GM21423 (cell line): ENCODE data around the gene ABCC1.
"Not testable (repeated sequence)": the region's sequence is repeated elsewhere in the genome, so short reads cannot be mapped to it uniquely, and the experiment has no call there.

Experiments
- ATAC-seq: cut with Tn5 transposase; IDR thresholded peaks from one replicate; pipeline ENCODE4 v1.9.1; 2021; ENCODE audit warnings: mild to moderate bottlenecking, moderate library complexity; ENCODE audit not compliant: unreplicated experiment

ABCC1 gene

GRCh38 chr16:16169615-16170014, 220.2 kb downstream of the ABCC1 start:
- ATAC-seq: no peak

DNA sequence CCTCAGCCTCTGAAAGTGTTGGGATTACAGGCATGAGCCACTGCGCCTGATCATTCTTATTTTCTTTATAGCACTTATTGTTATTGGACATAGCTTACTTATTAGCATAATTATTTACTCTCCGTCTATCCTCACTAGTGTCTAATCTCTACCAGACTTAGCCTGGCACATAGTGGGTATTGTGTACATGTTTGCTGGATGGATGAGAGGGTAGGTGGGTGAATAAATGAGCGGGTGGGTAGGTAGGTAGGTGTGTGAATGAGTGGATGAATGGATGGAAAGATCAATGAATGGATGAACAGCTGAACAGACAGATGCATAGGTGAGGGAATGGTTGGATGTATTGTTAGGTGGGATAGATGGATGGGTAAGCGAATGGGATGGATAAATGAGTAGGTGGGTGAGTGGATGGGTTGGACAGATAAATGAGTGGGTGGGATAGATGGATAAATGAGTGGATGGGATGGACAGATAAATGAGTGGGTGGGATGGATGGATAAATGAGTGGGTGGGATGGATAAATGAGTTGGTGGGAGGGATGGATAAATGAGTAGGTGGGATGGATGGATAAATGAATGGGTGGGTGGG, 222.0 kb downstream of the ABCC1 start:
- ATAC-seq: no peak

DNA sequence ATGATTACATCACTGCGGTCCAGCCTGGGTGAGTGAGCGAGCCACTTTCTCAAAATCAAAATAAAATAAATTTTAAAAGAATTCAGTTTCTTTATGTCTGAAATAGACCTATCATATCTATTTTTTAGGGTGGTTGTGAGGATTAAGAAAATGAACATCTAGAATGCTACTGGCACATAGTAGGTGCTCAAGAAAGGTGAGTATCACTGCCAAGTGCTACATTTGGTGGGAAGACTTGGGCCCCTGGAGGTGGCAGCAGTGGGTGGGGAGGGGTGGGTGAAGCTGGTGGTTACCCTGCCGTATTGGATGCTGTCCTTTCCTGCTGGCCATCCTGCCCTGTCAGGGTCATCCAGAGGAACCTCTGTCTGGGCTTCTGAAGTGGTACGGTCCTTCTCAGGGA, 223.6 kb downstream of the ABCC1 start:
- no peak for ATAC-seq

DNA sequence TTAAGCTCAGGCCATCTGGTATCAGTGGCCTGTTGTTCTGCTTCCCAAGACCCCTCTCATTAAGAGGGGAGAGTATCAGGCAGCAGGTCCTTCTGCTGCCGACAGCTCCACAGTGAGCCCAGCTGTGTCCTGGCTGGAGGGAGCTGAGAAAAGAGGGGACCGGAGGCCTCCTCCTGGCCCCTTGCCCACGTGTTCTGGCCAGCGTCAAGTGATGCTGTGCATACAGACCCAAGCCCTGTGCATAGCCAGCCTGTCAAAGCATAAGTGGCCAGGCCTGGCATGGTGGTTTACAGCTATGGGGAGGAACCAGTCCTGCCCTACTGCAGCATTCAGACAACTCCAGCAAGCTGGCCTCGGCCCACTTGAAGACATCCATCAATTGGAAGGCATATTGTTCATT, 225.9 kb downstream of the ABCC1 start:
- no peak for ATAC-seq

GRCh38 chr16:16176328-16176727, 226.9 kb downstream of the ABCC1 start:
- no peak for ATAC-seq

GRCh38 chr16:16178455-16179162, 229.2 kb downstream of the ABCC1 start:
- no peak for ATAC-seq

DNA sequence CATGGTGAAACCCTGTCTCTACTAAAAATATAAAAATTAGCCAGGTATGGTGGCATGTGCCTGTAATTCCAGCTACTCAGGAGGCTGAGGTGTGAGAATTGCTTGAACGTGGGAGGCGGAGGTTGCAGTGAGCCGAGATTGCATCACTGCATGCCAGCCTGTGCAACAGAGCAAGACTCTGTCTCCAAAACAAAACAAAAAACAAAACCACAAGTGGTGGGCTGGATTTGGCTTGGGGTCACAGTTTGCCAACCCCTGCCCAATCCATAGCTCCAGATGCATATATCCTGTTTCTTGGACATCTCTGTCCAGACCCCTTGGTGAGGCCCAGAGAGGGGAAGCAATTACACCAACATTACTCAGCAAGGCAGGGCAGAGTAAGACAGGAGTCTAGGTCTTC, 232.3 kb downstream of the ABCC1 start:
- ATAC-seq: not testable (repeated sequence)

DNA sequence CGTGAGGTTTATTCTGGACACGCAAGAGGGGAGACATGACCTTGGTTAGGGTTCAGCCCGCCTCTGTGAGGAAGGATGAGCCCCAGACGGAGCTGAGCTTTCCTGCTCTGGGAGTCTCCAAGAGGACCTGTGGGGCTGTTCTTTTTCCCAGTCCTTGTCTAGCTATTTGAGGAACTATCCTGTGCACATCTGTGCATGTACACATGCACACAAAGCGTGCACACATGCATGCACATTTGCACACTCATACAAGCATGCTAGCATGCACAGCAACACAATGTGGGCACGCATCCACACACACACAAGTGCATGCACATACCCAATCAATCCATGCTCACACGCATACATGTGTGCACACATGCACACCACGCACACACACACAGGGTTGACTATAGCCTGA, 233.5 kb downstream of the ABCC1 start:
- ATAC-seq: no peak

DNA sequence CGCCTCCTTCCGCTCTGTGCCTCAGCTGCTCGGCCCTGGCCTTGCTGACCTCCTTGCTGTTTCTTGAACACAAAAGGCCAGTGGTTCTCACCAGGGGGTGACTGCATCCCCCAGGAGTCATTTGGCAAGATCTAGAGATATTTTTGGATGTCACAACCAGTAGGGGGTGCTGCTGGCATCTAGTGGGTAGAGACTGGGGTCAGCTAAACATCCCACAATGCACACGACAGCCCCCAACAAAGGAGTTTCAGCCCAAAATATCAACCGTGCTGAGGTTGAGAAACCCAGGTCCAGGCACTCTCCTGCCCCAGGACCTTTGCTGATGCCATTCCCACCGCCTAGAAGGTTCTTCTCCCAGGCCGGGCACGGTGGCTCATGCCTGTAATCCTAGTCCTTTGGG, 234.1 kb downstream of the ABCC1 start:
- no peak for ATAC-seq

GRCh38 chr16:16184594-16184993, 235.2 kb downstream of the ABCC1 start:
- no peak for ATAC-seq

- no peak for ATAC-seq
Measured at GRCh38 chr16:16185095-16185494, 235.7 kb downstream of the ABCC1 start.

DNA sequence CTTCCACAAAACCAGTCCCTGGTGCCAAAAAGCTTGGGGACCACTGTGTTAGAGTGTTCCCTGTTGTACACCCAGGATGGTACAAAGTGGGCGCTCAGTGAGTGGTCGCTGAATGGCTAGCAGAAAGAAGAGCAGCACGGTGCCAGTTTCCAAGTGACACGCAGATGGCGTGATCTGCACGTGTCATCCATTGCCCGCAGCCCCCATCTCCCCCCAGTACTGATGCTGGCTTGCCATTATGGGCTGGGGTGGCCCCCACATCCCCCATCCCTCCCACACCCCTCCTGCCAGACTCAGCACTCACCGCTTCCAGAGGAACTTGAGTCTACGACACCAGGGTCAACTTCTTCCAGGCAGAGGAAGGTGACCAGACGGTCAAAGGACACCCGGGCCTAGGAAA, 237.4 kb downstream of the ABCC1 start:
- ATAC-seq: no peak

DNA sequence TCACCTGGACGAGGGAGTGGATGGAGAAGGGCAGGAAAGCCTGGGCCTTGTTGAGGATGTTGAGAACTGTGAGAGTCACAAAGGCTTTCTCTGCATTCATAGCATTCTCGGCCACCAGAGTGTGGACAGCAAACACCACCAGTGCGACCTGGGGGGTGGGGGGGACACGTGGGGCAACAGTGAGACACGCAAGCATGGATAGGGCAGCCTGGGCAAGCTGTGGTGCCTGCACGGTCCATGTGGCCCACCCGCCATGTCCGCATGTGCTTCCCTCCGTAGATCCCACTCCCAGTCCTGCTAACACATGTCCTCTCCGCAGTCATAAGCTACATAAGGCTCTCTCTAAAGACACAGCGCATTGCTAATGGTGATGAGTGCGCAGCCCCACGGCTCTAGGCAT, 239.4 kb downstream of the ABCC1 start:
- ATAC-seq: no peak

DNA sequence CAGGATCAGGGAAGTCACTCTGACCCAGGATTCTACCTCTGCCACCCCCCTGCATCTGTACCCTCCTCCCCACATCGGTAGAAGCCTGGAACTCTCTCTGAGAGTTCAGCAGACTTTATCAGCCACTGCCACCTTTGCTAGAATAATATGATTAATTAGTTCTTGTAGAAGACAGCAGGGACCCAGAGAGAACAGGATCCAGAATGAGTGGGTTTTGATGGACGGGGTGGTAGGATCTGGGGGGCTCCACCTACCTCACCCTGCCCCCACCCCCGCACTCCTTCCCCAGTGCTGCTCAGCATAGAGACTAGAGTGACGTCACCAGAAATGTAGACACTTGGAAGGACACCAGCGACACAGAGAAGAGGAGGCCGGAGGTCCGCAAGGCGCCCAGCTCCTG, 240.4 kb downstream of the ABCC1 start:
- ATAC-seq: no peak

DNA sequence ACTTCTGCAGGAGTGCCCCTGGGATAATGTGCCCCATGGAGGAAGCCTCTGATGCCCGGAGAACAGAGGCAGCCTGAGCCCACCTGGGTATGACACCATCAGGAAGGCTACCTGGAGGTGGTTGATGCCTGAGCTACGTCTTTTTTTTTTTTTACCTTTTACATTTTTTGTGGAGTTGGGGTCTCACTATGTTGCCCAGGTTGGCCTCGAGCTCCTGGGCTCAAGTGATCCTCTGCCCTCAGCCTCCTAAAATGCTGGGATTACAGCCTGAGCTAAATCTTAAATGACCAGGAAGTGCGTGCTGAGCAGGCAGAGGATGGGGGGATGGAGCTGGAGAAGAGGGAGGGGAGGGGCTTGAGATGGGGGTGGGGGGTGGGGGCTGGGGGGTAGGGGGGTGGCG, 241.1 kb downstream of the ABCC1 start:
- no peak for ATAC-seq

DNA sequence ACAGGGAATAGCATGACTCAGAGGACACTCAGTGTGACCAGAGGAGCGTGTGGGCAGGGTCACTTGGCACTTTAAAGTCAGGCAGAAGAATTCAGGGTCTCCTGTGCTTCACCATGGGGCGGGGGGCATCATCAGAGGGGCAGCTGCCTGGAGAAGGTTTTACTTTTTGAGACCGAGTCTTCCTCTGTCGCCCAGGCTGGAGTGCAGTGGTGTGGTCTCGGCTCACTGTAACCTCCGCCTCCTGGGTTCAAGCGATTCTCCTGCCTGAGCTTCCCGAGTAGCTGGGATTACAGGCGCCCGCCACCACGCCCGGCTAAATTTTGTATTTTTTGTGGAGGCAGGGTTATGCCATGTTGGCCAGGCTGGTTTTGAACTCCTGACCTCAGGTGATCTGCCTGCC, 241.6 kb downstream of the ABCC1 start:
- ATAC-seq: not testable (repeated sequence)

- no peak for ATAC-seq
Measured at GRCh38 chr16:16191493-16192167, 242.2 kb downstream of the ABCC1 start.
